Heart right ventricle (tissue), 16 donors: Measurements from ENCODE around the gene HEPACAM. TPM values are rescaled to one million over a fixed set of nuclear protein-coding genes. Genes with fewer than 3 reads are reported as not detected.

Experiments
- ATAC-seq, 8 donors: fragments of 200-7000 bp; cut with Tn5 transposase; one replicate each; pipeline ENCODE4 v1.9.1; 2020; ENCODE audit warnings: mild to moderate bottlenecking in 8 of 8, moderate library complexity in 8 of 8, moderate number of reproducible peaks in 1 of 8
- DNase-seq, 2 donors: peaks; one replicate each; pipeline ENCODE4 v3.0.0-alpha.2; 2020
- H3K27ac ChIP-seq, 10 donors: fragments of 200-600 bp; sonication (generic) in 2 of 10; one replicate each; pipeline versions ENCODE4 v1.5.0 to v1.8.0; 2020 to 2022; ENCODE audit warnings: mild to moderate bottlenecking in 3 of 10
- H3K27me3 ChIP-seq, 7 donors: fragments of 200-600 bp; one replicate each; pipeline ENCODE4 v1.8.0; 2021 to 2022; ENCODE audit warnings: mild to moderate bottlenecking in 2 of 7
- H3K36me3 ChIP-seq, 9 donors: fragments of 200-600 bp; sonication (generic) in 1 of 9; one replicate each; pipeline versions ENCODE4 v1.5.0 to v1.8.0; 2020 to 2022; ENCODE audit warnings: mild to moderate bottlenecking in 2 of 9
- H3K4me1 ChIP-seq, 9 donors: fragments of 200-600 bp; sonication (generic) in 1 of 9; one replicate each; pipeline versions ENCODE4 v1.5.0 to v1.8.0; 2020 to 2022; ENCODE audit warnings: mild to moderate bottlenecking in 4 of 9
- H3K4me3 ChIP-seq, 10 donors: fragments of 200-600 bp; sonication (generic) in 2 of 10; one replicate each; pipeline versions ENCODE4 v1.5.0 to v1.8.0; 2020 to 2022; ENCODE audit warnings: mild to moderate bottlenecking in 7 of 10, moderate library complexity in 2 of 10
- H3K9me3 ChIP-seq, 11 donors: fragments of 200-600 bp in 10 of 11; sonication (generic) in 2 of 11; one replicate each; pipeline versions ENCODE4 v1.5.0 to v1.8.0; 2013 to 2022; ENCODE audit warnings: mild to moderate bottlenecking in 2 of 11, control low read depth in 1 of 11, moderate library complexity in 1 of 11
- WGBS, 2 donors: extraction: QIAGEN DNeasy Blood & Tissue Kit; methylation state at CpG; one replicate each; pipeline ENCODE4 v1.1.7; 2013; ENCODE audit warnings: inconsistent platforms in 1 of 2; 5-methylcytosine and 5-hydroxymethylcytosine counted together
- intact Hi-C, 10 donors: fragments of 100-400 bp; cut with DNase I; formaldehyde crosslinking; loops; one replicate each; pipeline versions ENCODE4 v1.11.1 to v1.14.2; 2022
- polyA plus RNA-seq, 2 donors: library from polyadenylated mRNA; stranded (reverse); fragments of 200-250 nt; gene quantifications; one replicate each; pipeline ENCODE4 v1.2.3, GENCODE V29; 2013
- total RNA-seq, 10 donors: library from RNA; stranded (reverse); fragmentation: NEBNext Ultra II Directional in 3 of 10; extraction: Animal tissue kit (Norgen Biotek cat#: 25700) in 3 of 10; gene quantifications; one replicate each; pipeline versions ENCODE4 v1.2.1 to v1.2.4, GENCODE V29; 2021 to 2023
- TF ChIP-seq, protein P1 (sequence below), 9 donors: fragments of 200-600 bp; sonication (generic) in 2 of 9; IDR thresholded peaks; one replicate each; pipeline versions ENCODE4 v1.5.0 to v1.8.0; 2021 to 2022; ENCODE audit warnings: antibody characterized with exemption in 9 of 9, mild to moderate bottlenecking in 5 of 9, moderate library complexity in 1 of 9
- donor health status: Arrhythmogenic right ventricular cardiomyopathy.
- donor health status: ischemic (EF 13 %, LVEDD 7.1; RV severe dilation, severe dysfunction).
- donor health status: healthy with polysubstance abuse.
- donor health status: DM: no; HTN: yes; CAD: no.
- donor health status: DM: no; HTN: no; CAD: no.
- donor health status: ischemic (EF 25% LVEDD 6.9; RV normal size, moderate dysfunction).
- donor health status: ischemic (EF 25% LVEDD 5.7; RV mildly dilated, moderate dysfunction).
- donor health status: healthy.
- donor health status: DM: yes; HTN: yes; CAD: no.
- donor health status: Ischemic cardiomyopathy.
- donor health status: ischemic (EF 35%, LVEDD 5.7; RV mildly dilated, moderate dysfunction).
- donor health status: nonischemic (EF 11% LVEDD 7.7; RV severe dilation, severe dysfunction).
- donor health status: DM: yes; HTN: yes; CAD: no.
- donor health status: PGD.
- donor health status: ischemic (EF 29% LVEDD 5.4; RV normal size, mild dysfunction).
- donor health status: nonischemic (EF 23%, LVEDD 6.1; RV moderate dilation, normal function).

Gene HEPACAM
- total and polyA plus RNA-seq, 12 donors = 0.12 to 1.3 (median 0.35) TPM; not detected in 2

DNA sequence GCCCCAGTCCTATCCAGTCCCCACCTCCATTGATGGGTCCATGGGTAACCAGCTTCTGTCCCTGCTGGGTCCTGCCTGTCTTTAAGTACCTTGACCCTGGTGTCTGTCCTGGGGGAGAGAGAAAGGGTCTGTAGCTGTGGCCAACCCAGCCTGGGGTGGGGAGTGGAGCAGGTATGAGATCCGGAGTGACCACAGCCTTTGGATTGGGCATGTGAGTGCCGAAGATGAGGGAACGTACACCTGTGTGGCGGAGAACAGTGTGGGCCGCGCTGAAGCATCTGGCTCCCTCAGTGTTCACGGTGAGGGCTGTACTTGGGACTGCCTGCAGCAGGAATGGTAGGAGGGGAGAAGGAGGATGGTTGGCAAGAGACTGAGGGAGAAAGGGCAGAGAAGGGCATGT is 65.4 kb downstream of the HEPACAM start:
- H3K4me1 ChIP-seq = peaks cover 9 to 41% (median 24%) of the 10 kb centered on the region in 9 donors
- H3K27ac ChIP-seq = no peak overlapping the region
- H3K36me3 ChIP-seq = no peaks in the 10 kb centered on the region
- no peak for ATAC-seq
- no peak overlapping the region for H3K4me3 ChIP-seq
- TF ChIP-seq, protein P1, sequence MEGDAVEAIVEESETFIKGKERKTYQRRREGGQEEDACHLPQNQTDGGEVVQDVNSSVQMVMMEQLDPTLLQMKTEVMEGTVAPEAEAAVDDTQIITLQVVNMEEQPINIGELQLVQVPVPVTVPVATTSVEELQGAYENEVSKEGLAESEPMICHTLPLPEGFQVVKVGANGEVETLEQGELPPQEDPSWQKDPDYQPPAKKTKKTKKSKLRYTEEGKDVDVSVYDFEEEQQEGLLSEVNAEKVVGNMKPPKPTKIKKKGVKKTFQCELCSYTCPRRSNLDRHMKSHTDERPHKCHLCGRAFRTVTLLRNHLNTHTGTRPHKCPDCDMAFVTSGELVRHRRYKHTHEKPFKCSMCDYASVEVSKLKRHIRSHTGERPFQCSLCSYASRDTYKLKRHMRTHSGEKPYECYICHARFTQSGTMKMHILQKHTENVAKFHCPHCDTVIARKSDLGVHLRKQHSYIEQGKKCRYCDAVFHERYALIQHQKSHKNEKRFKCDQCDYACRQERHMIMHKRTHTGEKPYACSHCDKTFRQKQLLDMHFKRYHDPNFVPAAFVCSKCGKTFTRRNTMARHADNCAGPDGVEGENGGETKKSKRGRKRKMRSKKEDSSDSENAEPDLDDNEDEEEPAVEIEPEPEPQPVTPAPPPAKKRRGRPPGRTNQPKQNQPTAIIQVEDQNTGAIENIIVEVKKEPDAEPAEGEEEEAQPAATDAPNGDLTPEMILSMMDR (IDR thresholded peaks at IDR 0.05) = no peak
- 57 to 62% methylated on average over 7 of the region's 7 CpGs for WGBS, 2 donors
- intact Hi-C loops = loop anchor here in 2 of 10 donors (2.0 to 10.0 kb wide), 2 partner anchors 42 to 54 kb away; no protein-coding TSS in a partner anchor
- DNase-seq = no peak
- H3K27me3 ChIP-seq = peaks cover 25 to 99% (median 86%) of the 10 kb centered on the region in 7 donors
- H3K9me3 ChIP-seq = no peaks in the 10 kb centered on the region

DNA sequence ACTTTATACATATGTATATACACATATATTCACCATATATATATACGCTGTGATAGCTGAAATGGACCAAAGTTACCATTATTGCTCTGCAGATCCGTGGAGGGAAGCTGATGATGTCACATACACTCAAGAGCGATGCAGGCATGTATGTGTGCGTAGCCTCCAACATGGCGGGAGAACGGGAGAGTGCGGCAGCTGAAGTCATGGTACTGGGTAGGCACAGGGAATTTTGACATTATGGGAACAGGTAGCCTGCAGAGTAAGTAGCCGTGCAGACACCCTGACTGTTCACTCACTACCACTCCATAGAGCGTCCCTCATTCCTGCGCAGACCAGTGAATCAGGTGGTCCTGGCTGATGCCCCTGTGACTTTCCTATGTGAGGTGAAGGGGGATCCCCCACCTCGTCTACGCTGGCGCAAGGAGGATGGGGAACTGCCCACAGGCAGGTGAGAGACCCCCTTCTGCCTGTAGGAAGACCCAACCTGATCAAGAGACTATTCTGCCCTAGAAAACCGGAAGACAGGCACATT is 65.9 kb downstream of the HEPACAM start:
- Histone ChIP-seq H3K36me3 (no peaks in the 10 kb centered on the region), H3K9me3 (no peaks in the 10 kb centered on the region), H3K4me3 (no peak overlapping the region), H3K27ac (no peak overlapping the region), H3K27me3 (peaks cover 25 to 99% (median 91%) of the 10 kb centered on the region in 7 donors), H3K4me1 (peaks cover 12 to 46% (median 29%) of the 10 kb centered on the region in 9 donors)
- 58 to 59% methylated on average over 14 of the region's 14 CpGs for WGBS, 2 donors
- DNase-seq (no peak), ATAC-seq (no peak)
- intact Hi-C loops = loop anchor here in 3 of 10 donors (2.0 to 10.0 kb wide), 3 partner anchors 43 to 225 kb away; no protein-coding TSS in a partner anchor
- TF ChIP-seq, protein P1 (IDR thresholded peaks at IDR 0.05) = no peak

DNA sequence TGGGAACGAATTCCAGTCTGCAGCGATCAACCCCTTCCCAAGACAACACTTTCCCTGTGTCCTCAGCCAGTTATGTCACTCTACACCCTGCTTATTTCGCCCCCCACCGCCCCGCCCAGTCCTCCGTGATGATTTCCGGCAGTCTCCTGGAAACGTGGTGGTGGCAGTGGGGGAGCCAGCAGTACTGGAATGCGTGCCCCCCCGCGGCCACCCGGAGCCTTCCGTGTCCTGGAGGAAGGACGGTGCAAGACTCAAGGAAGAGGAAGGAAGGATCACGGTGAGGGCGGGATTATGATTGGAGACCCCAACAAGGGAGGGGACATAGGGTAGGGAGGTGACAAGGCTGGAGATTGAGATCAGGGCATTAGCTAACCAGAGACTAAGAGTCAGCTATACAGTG is 66.5 kb downstream of the HEPACAM start:
- no peak overlapping the region for H3K4me3 ChIP-seq
- ATAC-seq = no peak
- H3K4me1 ChIP-seq = peaks cover 12 to 51% (median 33%) of the 10 kb centered on the region in 9 donors
- peaks cover 25 to 99% (median 97%) of the 10 kb centered on the region in 7 donors for H3K27me3 ChIP-seq
- no peaks in the 10 kb centered on the region for H3K9me3 ChIP-seq
- TF ChIP-seq, protein P1 (IDR thresholded peaks at IDR 0.05) = no peak
- intact Hi-C loops = loop anchor here in 1 of 10 donors (10.0 kb wide), 1 partner anchor 225 kb away; no protein-coding TSS in a partner anchor
- WGBS, 2 donors = 4% methylated on average over 16 of the region's 16 CpGs
- H3K36me3 ChIP-seq = no peaks in the 10 kb centered on the region
- DNase-seq = no peak
- H3K27ac ChIP-seq = no peak overlapping the region

Other genes starting within 250 kb of the HEPACAM start
- gene NRGN, start 196.1 kb downstream of the HEPACAM start, total RNA-seq = 1 to 10 TPM; 1.5 to 7.8 (median 4.1) TPM
- 10 to 100 TPM in 1 of 2 donors, 1 to 10 TPM in 1; 7.3 to 26.0 TPM for gene NRGN, start 196.1 kb downstream of the HEPACAM start, polyA plus RNA-seq
- gene VSIG2, start 183.8 kb downstream of the HEPACAM start, total RNA-seq = 1 to 10 TPM in 5 of 10 donors, under 1 TPM in 5; 0.72 to 2.2 (median 1.1) TPM
- gene VSIG2, start 183.8 kb downstream of the HEPACAM start, polyA plus RNA-seq = 1 to 10 TPM in 1 of 2 donors, under 1 TPM in 1; 0.55 to 2.3 TPM
- gene ESAM, start 173.8 kb downstream of the HEPACAM start, total RNA-seq = 10 to 100 TPM; 25.3 to 66.4 (median 44.8) TPM
- gene ESAM, start 173.8 kb downstream of the HEPACAM start, polyA plus RNA-seq = 10 to 100 TPM; 47.2 to 88.1 TPM
- 1 to 10 TPM; 2.4 to 4.6 (median 3.1) TPM for gene MSANTD2, start 135.6 kb downstream of the HEPACAM start, total RNA-seq
- gene MSANTD2, start 135.6 kb downstream of the HEPACAM start, polyA plus RNA-seq = 10 to 100 TPM in 1 of 2 donors, 1 to 10 TPM in 1; 3.5 to 15.9 TPM
- gene ROBO3, start 70.6 kb downstream of the HEPACAM start, total RNA-seq = 1 to 10 TPM; 1.5 to 7.8 (median 3.6) TPM
- 10 to 100 TPM in 1 of 2 donors, 1 to 10 TPM in 1; 4.9 to 19.8 TPM for gene ROBO3, start 70.6 kb downstream of the HEPACAM start, polyA plus RNA-seq
- 10 to 100 TPM; 14.2 to 42.6 (median 22.0) TPM for gene ROBO4, start 38.2 kb downstream of the HEPACAM start, total RNA-seq
- 10 to 100 TPM; 17.9 to 39.1 TPM for gene ROBO4, start 38.2 kb downstream of the HEPACAM start, polyA plus RNA-seq
- not detected for gene HEPN1, start 16.8 kb downstream of the HEPACAM start, total RNA-seq
- gene HEPN1, start 16.8 kb downstream of the HEPACAM start, polyA plus RNA-seq = under 1 TPM in 1 of 2 donors, not detected in 1; 0.03 TPM
- under 1 TPM; 0.07 to 0.83 (median 0.20) TPM for gene CCDC15, start 18.2 kb upstream of the HEPACAM start, total RNA-seq
- gene CCDC15, start 18.2 kb upstream of the HEPACAM start, polyA plus RNA-seq = under 1 TPM; 0.10 to 0.44 TPM
- gene SLC37A2, start 127.3 kb upstream of the HEPACAM start, total RNA-seq = 10 to 100 TPM in 1 of 10 donors, 1 to 10 TPM in 7, under 1 TPM in 2; 0.74 to 10.5 (median 1.7) TPM
- gene SLC37A2, start 127.3 kb upstream of the HEPACAM start, polyA plus RNA-seq = under 1 TPM; 0.74 to 0.88 TPM
- 1 to 10 TPM; 4.5 to 7.8 (median 6.7) TPM for gene TMEM218, start 175.6 kb upstream of the HEPACAM start, total RNA-seq
- gene TMEM218, start 175.6 kb upstream of the HEPACAM start, polyA plus RNA-seq = 10 to 100 TPM in 1 of 2 donors, 1 to 10 TPM in 1; 7.6 to 17.1 TPM
- gene PKNOX2, start 228.7 kb upstream of the HEPACAM start, total RNA-seq = 1 to 10 TPM; 3.1 to 5.8 (median 4.9) TPM
- 1 to 10 TPM; 2.5 to 3.1 TPM for gene PKNOX2, start 228.7 kb upstream of the HEPACAM start, polyA plus RNA-seq